GM18498 (cell line): Measurements from ENCODE around the gene ARID1B.

Experiments
- ATAC-seq: cut with Tn5 transposase; IDR thresholded peaks from one replicate; pipeline ENCODE4 v1.9.1; 2021; ENCODE audit warnings: mild to moderate bottlenecking, moderate library complexity; ENCODE audit not compliant: unreplicated experiment

Gene ARID1B

GRCh38 chr6:157249826-157250225 lies 472.6 kb downstream of the ARID1B start:
- ATAC-seq = no peak

GRCh38 chr6:157251586-157252247 lies 474.5 kb downstream of the ARID1B start:
- no peak for ATAC-seq

GRCh38 chr6:157253017-157253416 lies 475.8 kb downstream of the ARID1B start:
- ATAC-seq = no peak

GRCh38 chr6:157253699-157254098 lies 476.5 kb downstream of the ARID1B start:
- ATAC-seq = no peak

- ATAC-seq = no peak
These were observed 477.4 kb downstream of the ARID1B start for GRCh38 chr6:157254538-157254937.

- no peak for ATAC-seq
These were observed 477.9 kb downstream of the ARID1B start for GRCh38 chr6:157255079-157255478.

- ATAC-seq = no peak
These were observed 481.7 kb downstream of the ARID1B start for GRCh38 chr6:157258878-157259277.

- ATAC-seq = no peak
These were observed 482.3 kb downstream of the ARID1B start for GRCh38 chr6:157259443-157259842.
